ENCODE measurements around the gene FLRT1.
A peak's percentile ranks its signal among the peaks of the same experiment; 100 is the strongest.

The FLRT1 gene

DNA sequence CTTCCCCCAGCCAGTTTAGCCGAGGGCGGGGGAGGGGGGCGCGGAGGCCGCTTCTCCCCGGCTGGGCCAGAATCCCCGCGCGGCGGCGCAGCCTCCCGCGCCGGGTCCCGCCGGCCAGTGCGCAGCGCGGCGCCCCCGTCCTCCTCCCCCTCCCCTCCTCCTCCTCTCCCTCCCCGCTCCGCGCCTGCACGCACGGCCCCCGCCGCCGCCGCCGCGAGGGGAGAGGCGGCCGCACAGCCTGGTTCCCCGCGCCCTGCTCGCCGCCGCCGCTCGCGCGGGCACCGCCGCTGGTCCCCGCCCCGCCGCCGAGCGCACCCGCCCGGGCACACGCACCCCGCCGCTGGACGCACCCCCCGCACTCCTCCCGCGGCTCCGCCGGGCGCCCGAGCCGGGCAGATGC lies at the start of gene FLRT1:
FLRT1 (plus strand) TSS at position 356 of the 400 bp plus-strand sequence. CDS start 80,337 bp downstream, outside the sequence.
- DNase-seq: no peak

- DNase-seq: peak; percentile 76
Measured at GRCh38 chr11:63986156-63986931, 49.4 kb upstream of the FLRT1 start, which contains the start of gene OTUB1. Gene OTUB1 (plus strand): TSS chr11:63986438. CDS start chr11:63986457, 19 bp downstream.

- DNase-seq: no peak
Measured at GRCh38 chr11:63986932-63987513, 48.7 kb upstream of the FLRT1 start.

- DNase-seq: no peak
Measured at GRCh38 chr11:63991558-63991957, 44.2 kb upstream of the FLRT1 start.

GRCh38 chr11:63993100-63993499 lies 42.6 kb upstream of the FLRT1 start:
- no peak for DNase-seq

- no peak for DNase-seq
Measured at GRCh38 chr11:63993993-63994392, 41.7 kb upstream of the FLRT1 start.

DNA sequence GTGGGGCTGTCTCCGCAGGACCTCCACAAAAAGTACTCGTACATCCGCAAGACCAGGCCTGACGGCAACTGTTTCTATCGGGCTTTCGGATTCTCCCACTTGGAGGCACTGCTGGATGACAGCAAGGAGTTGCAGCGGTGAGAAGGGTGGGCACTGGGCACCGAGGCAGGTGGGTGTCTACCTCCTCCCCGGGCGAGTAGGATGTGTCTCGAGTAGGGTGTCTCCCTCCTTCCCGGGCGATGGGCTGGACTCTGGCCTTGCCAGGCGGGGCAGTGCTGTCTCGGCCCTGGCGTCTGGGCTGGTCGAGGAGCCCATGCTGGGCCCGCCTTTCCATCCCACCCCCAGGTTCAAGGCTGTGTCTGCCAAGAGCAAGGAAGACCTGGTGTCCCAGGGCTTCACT lies 39.2 kb upstream of the FLRT1 start:
- no peak for DNase-seq

GRCh38 chr11:63997104-63997700 lies 38.5 kb upstream of the FLRT1 start:
- no peak for DNase-seq

- no peak for DNase-seq
Measured at GRCh38 chr11:63997801-63998337, 37.9 kb upstream of the FLRT1 start.

DNA sequence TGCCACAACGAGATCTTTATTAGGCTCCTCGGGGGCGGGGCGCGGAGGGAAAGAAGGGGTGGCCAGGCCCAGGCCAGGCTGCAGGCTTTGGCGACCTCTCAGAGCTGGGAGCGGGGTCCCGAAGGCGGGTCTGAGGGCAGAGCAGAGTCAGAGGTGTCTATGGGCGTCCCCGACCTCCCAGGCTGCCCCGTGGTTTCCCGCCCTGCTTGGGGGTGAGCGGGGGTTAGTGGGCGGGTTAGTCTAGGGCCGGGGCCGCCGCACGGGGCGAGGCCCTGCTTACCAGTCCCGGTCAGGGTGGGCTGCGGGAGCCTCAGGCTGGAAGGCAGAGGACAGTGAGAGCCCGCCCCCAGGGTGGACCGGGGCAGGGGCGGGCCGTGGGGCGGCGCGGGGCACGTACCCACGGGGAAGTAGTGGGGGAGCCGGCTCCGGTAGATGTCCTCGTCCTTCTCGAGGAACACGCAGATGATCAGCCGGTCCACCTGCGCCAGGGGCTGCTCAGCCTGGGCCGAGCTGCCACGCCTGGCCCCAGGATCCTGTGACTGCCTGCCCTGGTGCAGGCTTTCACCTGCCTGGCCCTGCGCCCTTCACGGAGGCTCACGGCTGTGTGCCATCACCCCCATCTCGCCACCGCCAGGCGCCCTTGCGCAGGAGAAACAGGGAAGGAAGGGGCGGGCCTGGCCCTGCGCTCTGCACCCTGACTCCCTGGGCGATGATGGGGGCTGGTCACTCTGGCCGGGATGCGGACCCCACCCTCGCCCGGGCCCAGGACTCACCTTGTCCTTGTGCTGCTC lies 37.0 kb upstream of the FLRT1 start:
- no peak for DNase-seq

DNA sequence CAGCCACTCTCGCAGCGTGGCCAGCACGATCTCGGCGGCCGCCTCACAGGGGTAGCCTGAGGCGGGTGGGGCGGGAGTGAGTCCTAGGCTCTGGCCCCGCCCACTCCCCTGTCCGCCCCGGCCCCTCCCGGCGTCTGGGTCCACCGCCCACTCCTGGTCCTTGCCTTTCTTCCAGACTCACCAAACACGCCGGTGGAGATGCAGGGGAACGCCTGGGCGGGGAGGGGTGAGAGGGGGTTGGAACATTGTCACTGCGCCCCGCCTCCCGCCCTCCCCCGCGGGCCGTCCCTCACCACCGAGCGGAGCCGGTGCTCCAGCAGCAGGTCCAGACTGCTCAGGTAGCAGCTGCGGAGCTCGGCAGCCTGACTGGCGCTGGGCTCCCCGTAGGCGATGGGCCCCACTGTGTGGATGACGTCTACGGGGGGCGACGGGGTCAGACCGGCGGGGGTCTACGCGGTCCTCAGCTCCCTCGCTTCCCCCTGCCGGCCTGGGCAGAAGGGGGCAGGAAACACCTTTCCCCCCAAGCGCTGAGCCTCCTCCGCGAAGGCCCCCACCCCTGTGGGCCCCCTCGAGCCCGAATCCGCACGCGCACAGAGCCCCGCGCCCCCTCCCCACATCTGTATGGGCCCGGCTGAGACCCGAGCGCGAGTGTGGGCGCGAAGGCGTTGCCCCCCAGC lies 36.2 kb upstream of the FLRT1 start:
- DNase-seq: peak; percentile 78

- no peak for DNase-seq
Measured at GRCh38 chr11:64000026-64000739, 35.5 kb upstream of the FLRT1 start.

- no peak for DNase-seq
Measured at GRCh38 chr11:64000740-64001483, 34.8 kb upstream of the FLRT1 start.

- no peak for DNase-seq
Measured at GRCh38 chr11:64001484-64002420, 34.0 kb upstream of the FLRT1 start.

GRCh38 chr11:64003807-64004589 lies 31.7 kb upstream of the FLRT1 start:
- DNase-seq: no peak

GRCh38 chr11:64004590-64004984 lies 31.1 kb upstream of the FLRT1 start:
- DNase-seq: no peak

GRCh38 chr11:64005691-64006090 lies 30.0 kb upstream of the FLRT1 start:
- no peak for DNase-seq

DNA sequence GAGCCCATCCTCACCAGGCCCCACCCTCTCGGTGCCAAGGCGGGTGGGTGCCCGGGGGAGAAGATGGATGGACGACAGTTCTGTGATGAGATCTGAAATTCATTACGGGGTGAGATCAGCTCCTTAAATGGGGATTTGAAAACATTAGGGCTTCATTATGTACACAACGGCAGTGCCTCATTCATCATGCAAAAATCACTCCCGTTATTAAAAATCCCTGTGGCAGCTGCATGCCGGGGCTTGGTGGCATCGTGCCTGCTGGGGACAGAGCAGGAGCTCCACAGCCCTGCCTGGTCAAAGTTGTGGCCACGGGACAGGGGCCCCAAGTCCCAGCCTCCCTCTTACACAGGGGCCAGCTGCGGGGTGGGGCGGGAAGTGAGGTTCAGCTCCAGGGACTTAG lies 29.3 kb upstream of the FLRT1 start:
- no peak for DNase-seq

GRCh38 chr11:64007160-64007628 lies 28.5 kb upstream of the FLRT1 start:
- no peak for DNase-seq

Measured in NCI-H2029 treated with DMSO at 0.1 percent for 48 hours (cell line).